GM10248 (cell line): ENCODE data around the gene FAM117B.

Source experiments
- CTCF ChIA-PET: fragments of 300-600 bp; sonication (Branson Sonifier 250); formaldehyde crosslinking; extraction: SDS; loops from one replicate; lab custom pipeline; 2021; ENCODE audit warnings: antibody characterized with exemption; lab: Yijun Ruan, JAX
- POLR2A ChIA-PET: fragments of 350-650 bp; sonication (Branson Sonifier 250); formaldehyde crosslinking; extraction: SDS; loops from one replicate; lab custom pipeline; 2020; ENCODE audit warnings: antibody characterized with exemption; lab: Yijun Ruan, JAX
- DNase-seq: peaks from one replicate; pipeline ENCODE4 v3.0.0; 2012; ENCODE audit errors: extremely low spot score
- CTCF ChIP-seq: IDR thresholded peaks from 2 replicates; pipeline ENCODE4 v1.5.1; 2012; ENCODE audit warnings: mild to moderate bottlenecking, low read depth; ENCODE audit errors: extremely low read depth, missing control alignments, control extremely low read depth

Gene FAM117B

DNA sequence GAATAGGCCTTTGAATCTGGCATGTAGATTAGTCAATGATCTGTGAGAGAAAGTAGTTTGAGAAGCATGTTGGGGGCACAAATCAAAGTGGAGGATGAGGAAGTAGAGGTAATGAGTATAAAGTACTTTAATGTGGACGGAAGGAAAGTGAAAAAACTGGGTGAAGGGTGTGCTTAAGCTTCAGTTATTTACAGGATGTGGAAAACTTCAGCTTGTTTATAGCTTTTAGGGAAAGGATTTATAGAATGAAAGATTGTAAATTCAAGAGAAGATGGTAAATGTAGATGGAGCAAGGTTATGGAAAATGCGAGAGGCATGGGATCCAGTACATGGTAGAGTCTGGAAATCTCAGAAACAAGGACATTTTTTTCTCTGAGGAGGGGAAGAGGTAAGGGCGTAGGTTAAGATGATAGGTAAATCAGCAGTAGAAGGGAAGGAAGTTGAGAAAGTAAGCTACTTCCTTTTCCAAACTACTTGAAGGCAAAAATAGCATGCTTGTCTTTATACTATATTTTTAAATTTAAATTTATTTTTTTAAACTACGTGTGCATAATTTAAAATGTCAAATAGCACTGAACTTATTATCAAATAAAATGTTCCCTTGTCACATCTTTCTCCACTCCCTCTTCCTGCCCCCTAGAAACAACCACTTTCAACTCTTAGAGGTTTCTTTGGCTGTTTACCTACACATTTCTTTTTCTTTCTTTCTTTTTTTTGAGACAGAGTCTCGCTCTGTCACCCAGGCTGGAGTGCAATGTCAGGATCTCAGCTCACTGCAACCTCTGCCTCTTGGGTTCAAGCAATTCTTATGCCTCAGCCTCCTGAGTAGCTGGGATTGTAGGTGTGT is 8.5 kb downstream of the FAM117B start:
- ChIA-PET CTCF (interaction anchor here (0.8 kb wide), 1 partner anchor 9 kb away, joined by 4 read pairs; the partner anchor contains the start of gene FAM117B), POLR2A (no interaction called here)
- TF ChIP-seq CTCF: no peak
- DNase-seq: no peak

GRCh38 chr2:202652119-202652518 is 17.4 kb downstream of the FAM117B start:
- no peak for DNase-seq
- POLR2A ChIA-PET: no interaction called here
- CTCF ChIA-PET: no interaction called here
- no peak for TF ChIP-seq CTCF

GRCh38 chr2:202653890-202654289 is 19.1 kb downstream of the FAM117B start:
- POLR2A ChIA-PET: no interaction called here
- no peak for DNase-seq
- CTCF ChIA-PET: no interaction called here
- no peak for TF ChIP-seq CTCF

DNA sequence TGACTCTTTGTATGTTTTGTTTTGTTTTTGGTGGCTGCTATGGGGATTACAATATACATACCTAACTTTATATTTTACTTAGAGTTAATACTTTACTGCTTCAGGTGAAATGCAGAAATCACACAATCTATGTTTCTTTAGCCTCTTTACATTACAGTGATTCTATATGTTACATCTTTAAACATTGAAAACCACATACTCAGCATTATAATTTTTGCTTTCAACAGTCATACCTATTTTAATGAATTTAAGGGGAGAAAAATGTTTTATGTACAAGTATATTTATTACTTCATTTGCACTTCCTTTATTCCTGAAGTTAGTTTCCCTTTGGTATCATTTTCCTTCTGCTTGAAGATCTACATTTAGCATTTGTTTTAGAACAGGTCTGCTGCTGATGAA is 23.1 kb downstream of the FAM117B start:
- ChIA-PET POLR2A (no interaction called here), CTCF (no interaction called here)
- TF ChIP-seq CTCF: no peak
- no peak for DNase-seq

DNA sequence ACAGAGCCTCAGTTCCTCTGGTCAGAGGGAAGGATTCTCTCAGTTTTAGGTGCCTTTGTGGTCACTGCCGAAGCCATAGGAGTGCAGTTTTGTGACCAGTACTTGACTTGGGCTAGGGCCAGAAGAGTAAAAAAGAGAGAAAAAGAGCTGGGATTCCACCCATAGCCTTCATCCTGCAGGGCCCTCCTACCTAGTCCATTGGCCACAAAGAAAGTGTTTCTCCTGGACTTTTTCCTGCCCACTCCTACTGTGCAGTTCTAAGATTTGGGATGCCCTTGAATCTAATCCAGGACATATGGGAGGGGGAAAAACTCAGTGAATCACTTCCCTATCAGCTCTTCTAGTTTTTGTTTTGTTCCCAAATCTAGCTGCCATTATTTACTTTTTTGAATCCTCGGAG is 26.0 kb downstream of the FAM117B start:
- ChIA-PET POLR2A (no interaction called here), CTCF (interaction anchor here (0.9 to 2.0 kb wide), 4 partner anchors 9 to 62 kb away, joined by 3 to 5 read pairs (median 4); no protein-coding TSS in a partner anchor)
- TF ChIP-seq CTCF: no peak
- DNase-seq: no peak

DNA sequence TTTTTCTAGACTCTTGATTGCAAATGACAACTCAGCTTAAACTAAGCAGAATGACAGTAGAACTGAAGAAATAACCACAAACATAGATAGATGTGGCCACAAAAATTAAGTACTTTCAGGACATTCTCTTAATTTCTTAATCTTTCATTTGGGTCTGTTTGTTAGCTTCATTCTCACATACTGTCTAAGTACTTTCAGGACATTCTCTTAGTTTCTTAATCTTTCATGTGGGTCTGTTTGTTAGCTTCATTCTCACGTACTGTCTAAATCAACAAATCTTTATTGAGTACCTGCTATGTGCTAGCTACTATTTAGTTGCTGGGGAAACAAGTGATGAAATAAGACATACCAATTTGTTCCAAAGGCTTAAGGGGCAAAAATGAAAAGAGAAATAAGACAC is 35.1 kb downstream of the FAM117B start:
- ChIA-PET POLR2A (no interaction called here), CTCF (interaction anchor here (1.2 to 1.4 kb wide), 2 partner anchors 8 to 30 kb away, joined by 3 to 5 read pairs; no protein-coding TSS in a partner anchor)
- TF ChIP-seq CTCF: no peak
- no peak for DNase-seq
